NCI-H1694 treated with DMSO at 0.1 percent for 48 hours (cell line): ENCODE data around the gene PCIF1.
A peak's percentile ranks its signal among the peaks of the same experiment; 100 is the strongest.
"Not testable (repeated sequence)": the region's sequence is repeated elsewhere in the genome, so short reads cannot be mapped to it uniquely, and the experiment has no call there.

Experiments
- DNase-seq: peaks from one replicate; lab custom pipeline; 2025; lab: John Stamatoyannopoulos, UW

Gene PCIF1

DNA sequence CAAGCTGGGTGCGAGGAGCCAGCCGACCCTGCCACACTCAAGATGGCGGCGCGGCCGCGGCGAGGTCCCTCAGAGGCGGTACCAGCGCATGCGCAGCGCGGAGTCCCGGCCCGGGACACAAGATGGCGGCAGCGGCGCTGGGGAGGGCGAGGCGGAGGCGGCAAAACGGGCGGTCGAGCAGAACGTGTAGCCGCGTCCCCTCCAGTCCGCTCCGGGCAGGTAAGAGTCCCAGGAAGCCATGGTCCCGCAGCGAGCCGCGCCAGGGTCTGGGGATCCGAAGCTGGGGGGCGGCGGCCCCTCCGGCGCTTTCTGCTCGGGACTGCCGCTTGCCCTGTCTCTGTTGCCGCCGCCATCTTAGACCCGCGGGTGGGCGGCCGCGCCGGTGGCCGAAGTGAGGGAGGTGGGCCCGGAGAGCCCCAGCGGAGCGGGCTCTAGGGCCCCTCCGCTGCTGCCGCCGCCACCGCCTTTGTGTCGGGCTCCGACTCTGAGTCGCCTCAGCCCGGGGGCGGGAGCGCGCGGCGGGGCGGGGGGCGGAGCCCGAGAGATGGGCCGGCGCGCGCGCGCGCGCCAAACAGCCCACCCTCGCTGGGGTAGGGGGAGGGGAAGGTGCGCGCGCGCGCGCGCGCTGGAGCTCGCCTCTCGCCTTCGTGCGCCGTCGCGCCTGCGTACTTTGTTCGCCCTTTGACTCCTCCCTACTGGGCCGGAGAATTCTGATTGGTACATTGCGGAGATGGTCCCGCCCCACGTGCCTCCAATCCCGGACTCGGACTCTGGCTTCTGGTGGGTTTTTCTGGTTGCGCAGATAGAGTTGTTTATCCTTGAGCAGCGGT is at the start of gene PCIF1:
TSS of gene PCIF1 (plus strand) at position 98 of the 830 bp plus-strand sequence. CDS start 4,317 bp downstream, outside the sequence.
- DNase-seq, result peak; percentile 92

DNA sequence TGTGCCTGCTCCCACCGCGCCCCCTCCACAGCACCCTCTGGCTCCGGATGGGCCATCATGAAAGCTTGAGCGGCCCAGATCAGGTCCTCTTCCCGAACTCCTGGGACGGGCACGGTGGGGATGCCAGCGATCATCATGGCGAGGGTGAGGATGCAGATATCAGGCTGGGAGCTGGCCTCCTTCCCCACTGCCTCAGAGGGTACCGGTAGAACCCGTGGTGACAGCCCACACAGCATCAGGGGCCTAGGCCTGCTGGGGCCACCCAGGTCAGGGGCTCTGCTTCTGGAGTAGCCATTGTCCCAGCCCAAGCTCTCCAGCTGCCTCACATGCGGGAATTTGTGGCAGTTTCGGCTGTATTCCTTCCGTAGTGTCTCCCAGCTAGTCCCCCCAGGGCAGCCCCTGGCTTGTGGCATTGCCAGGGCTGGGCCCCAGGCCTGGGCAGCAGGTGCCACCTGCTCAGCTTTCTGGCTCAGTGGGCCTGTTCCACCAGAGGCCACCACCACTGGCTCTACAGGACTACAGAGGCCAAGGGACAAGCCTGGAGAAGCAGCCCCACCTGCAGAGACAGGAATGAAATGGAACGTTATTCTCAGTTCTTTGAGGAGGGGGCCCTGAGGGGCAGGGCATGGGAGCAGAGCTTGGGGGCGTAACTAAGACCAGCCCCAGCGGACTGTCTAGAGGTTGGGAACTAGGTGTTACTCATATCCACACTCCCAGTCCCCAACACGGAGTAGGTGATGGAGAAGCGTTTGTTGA is 47.7 kb upstream of the PCIF1 start:
- DNase-seq, result no peak

DNA sequence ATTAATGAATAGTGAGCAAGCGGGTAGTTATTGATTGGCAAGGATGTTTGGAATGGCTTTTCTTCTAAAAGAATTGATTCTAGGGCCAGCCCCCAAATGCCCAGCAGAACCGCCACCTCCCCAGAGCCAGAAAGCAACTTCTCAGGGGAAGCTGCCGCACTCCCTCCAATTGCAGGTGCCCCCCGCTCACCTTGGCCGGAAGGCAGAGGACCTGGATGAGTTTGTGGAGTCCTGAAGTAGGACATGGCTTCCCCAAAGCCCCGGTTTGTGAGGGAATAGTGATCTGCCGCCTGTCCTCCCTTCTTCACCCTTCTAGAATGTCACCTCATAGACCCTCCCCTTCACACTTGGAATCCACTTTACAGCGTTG is 47.2 kb upstream of the PCIF1 start, which contains the start of gene SPATA25:
TSS of gene SPATA25 (minus strand) at position 277 of the 370 bp plus-strand sequence. CDS start at position 245, 32 bp downstream.
- no peak for DNase-seq

DNA sequence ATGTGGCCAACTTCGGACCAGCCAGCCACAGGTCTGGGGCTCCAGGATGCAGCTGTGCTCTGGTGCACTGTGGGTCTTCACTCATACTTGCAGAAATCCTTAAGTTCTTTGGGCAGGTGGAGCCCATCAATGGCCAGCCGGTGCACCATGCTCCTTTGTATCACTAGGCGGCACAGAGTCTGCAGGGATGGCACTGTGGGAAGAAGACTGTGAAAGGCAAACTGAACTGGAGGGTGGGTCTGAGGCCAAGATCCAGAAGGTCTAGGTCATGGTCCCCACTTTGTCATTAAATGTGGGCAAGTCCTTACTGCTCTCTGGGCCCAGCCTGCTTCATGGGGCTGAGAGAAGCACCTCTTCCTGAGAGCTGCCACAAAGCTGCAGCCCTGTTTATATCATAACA is 45.8 kb upstream of the PCIF1 start:
- DNase-seq, result no peak

DNA sequence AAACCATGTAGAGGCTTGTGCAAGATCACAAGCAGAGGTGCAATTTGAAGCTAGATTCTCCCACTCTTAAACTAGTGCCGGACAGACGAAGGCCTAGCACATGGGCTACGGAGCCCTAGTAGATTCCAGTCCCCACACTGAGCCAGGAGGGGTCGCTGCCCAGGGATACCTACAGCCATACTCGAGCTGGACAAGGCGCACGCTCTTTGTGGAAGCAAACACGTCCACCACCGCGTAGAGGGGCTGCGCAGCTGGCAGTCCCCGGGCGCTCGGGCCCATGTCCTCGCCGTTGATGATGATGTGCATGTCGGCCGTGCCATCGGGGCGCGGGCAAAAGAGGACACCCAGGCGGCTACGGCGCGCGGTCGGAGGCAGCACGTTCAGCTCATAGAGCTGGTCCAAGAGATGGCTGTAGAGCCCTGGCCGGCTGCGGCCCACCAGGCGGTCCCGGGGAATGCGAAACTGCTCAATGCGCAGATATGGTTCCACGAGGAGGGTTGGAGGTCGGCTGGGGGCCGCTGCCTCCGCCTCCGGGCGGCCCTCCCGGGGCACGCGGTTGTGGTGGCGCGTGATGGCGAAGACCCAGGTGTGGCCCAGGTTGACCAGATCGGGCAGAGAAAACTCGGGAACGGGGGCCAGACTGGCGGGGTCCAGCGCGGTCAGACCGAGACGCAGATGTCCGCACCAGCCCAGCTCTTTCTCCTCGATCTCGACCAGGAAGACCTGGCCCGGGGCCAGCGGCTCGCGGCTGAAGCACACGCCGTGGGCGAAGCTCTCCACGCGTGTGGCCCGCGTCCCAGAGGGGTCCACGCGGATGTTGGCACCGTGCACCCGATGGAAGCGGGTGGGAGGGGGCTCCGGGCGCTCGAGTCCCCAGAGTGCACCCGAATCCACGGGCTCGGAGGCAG is 44.2 kb upstream of the PCIF1 start:
- DNase-seq, result peak; percentile 1

DNA sequence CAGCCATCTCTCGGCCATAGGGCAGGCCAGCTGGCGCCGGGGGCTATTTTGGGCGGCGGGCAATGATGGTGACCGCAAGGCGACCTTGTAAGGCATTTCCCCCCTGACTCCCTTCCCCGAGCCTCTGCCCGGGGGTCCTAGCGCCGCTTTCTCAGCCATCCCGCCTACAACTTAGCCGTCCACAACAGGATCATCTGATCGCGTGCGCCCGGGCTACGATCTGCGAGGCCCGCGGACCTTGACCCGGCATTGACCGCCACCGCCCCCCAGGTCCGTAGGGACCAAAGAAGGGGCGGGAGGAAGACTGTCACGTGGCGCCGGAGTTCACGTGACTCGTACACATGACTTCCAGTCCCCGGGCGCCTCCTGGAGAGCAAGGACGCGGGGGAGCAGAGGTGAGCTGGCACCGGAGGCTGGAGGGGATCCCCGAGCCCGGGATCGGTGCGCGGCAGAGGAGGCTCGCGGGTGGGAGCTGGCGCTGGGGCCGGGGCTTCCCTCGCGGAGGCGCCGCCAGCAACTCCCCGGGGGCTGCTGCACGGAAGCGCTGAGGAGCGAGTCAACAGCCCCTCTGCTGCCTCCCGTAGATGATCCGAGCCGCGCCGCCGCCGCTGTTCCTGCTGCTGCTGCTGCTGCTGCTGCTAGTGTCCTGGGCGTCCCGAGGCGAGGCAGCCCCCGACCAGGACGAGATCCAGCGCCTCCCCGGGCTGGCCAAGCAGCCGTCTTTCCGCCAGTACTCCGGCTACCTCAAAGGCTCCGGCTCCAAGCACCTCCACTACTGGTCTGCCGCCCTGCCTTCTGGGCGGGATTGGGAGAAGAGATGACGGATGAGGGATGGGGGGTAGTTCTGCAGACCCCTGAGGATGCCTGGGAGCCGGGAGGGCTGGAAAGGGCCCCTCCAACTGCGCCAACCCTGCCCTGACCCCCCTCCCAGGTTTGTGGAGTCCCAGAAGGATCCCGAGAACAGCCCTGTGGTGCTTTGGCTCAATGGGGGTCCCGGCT is 43.2 kb upstream of the PCIF1 start, which contains the start of the genes CTSA and NEURL2:
TSS of gene CTSA (plus strand) at position 351 of the 999 bp plus-strand sequence. CDS start at position 585, 234 bp downstream.
TSS of gene NEURL2 (minus strand) at position 224 of the 999 bp plus-strand sequence. CDS start at position 7, 217 bp downstream.
- DNase-seq, result peak; percentile 27

DNA sequence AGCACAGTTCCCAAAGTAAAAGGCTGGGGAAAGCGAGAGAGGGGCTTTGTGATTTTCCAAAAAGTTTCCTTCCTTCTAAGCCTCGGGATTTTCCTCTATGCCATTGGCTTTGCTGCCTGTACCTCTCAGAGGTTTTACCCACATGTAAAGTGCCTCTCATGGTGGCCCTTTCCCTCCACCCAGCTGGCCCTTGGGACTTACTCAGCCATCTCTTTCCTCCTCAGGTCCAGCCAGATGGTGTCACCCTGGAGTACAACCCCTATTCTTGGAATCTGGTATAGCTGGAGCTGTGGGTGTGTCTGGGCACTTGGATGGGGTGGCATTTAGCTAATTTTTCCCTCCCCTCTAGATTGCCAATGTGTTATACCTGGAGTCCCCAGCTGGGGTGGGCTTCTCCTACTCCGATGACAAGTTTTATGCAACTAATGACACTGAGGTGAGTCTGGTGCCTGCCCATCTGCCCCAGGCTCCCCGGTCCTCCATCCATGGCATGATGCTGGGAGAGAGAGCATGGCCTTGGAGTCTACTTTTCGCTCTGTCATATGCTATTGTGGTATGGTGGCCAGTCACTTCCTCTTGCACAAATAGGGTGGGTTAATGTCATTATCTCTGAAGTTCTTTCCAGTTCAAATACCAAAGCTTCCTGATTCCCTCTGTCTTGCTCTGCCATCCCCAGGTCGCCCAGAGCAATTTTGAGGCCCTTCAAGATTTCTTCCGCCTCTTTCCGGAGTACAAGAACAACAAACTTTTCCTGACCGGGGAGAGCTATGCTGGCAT is 42.2 kb upstream of the PCIF1 start:
- DNase-seq, result no peak

DNA sequence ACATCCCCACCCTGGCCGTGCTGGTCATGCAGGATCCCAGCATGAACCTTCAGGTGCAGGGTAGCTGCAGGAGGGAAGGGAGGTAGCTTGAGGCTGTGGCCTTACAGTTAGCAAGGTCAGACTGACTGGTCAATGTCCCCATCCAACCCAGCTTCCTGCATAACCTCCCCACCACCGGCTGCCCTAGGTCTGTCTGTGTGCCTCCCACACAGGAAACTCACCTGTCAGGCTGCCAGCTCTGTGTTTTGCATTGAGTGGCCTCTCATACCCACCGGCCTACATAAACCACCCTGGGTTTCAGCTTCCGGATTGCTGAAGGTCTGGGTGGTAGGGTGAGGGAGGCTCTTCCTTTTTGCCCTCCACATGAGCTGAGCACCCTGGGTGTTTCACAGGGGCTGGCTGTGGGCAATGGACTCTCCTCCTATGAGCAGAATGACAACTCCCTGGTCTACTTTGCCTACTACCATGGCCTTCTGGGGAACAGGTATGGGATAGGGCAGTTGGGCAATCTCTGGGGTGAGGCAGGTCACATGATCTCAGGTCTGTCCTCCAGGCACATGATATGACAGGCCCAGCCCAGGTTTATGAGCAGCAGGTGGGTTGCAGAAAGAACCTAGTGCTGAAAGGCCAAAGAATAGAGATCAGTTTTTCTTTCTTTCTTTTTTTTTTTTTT is 41.5 kb upstream of the PCIF1 start:
- no peak for DNase-seq

DNA sequence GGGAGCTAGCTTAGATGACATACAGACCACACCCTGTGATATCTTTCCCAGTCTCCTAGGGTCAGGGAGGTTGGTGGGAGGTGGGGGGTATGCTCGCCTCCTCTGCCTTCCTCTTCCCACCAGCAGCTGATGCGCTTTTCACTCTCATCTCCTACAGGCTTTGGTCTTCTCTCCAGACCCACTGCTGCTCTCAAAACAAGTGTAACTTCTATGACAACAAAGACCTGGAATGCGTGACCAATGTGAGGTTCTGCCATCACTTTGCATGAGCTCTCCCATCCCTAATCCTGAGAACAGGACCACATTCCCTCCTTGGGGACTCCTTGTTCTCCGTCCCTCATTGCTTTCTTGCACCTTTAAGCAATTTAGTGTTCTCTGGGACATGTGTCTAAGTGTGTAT is 40.7 kb upstream of the PCIF1 start:
- DNase-seq, result no peak

DNA sequence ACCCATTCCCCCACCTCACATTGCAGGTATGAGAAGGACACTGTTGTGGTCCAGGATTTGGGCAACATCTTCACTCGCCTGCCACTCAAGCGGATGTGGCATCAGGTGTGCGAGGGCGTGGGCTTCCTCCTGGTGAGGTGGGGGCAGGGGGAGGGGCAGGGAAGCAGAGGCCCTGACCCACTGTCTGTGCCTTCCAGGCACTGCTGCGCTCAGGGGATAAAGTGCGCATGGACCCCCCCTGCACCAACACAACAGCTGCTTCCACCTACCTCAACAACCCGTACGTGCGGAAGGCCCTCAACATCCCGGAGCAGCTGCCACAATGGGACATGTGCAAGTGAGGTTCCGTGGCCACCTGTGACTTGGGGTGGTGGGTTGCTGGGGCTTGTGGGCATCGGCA is 39.7 kb upstream of the PCIF1 start:
- no peak for DNase-seq

DNA sequence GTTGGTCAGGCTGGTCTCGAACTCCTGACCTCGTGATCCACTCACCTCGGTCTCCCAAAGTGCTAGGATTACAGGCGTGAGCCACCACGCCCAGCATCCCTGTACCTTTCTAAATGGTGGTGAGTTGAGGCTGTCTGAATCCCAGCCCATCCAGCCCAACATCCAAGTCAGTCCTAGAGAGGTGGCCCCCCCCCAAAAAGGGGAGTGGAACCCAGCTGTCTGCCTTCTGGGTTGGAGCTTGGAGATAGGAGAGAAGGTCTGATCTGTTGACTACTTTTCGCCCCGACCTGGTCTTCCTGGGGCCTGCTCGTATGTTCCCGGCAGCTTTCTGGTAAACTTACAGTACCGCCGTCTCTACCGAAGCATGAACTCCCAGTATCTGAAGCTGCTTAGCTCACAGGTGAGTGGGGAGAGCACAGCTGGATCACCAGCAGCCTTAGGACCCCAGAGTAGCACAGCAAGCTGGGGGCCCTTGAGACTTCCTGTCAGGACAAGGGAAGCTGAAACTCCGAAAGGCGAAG is 37.8 kb upstream of the PCIF1 start:
- no peak for DNase-seq

DNA sequence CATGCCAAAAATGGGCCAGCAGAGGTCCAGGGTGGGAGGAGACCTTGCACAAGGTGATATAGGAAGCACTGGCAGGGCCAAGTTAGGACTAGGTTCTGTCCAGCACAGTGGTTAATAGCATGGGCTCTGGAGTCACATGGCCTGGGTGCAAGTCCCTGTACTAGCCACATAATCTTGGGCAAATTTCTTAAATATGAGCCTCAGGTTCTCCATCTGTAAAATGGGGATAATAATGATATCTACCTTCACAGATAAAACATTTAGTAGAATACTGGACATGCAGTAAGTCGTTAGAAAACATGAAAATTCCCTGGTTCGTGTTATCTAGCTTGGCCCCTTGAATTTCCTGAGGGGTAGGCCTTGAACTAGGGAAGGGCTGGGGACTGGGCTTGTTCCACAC is 37.2 kb upstream of the PCIF1 start:
- no peak for DNase-seq

DNA sequence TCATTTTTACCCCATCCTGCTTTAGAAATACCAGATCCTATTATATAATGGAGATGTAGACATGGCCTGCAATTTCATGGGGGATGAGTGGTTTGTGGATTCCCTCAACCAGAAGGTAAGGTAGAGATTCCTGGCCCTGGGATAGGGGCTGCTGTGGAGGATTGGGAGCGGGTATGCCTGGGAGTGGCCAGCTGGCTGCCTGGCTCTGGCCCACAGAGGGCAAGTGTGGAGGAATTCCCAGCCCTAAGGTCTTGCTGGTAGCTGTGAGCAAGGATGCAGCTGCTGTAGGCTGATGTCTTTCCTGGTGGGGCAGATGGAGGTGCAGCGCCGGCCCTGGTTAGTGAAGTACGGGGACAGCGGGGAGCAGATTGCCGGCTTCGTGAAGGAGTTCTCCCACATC is 36.8 kb upstream of the PCIF1 start:
- DNase-seq, result no peak

DNA sequence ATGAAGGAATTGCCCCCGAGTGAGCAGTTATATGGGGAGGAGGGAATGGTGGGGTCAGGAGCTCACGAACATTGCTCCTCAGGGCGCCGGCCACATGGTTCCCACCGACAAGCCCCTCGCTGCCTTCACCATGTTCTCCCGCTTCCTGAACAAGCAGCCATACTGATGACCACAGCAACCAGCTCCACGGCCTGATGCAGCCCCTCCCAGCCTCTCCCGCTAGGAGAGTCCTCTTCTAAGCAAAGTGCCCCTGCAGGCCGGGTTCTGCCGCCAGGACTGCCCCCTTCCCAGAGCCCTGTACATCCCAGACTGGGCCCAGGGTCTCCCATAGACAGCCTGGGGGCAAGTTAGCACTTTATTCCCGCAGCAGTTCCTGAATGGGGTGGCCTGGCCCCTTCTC is 36.2 kb upstream of the PCIF1 start:
- DNase-seq, result no peak

DNA sequence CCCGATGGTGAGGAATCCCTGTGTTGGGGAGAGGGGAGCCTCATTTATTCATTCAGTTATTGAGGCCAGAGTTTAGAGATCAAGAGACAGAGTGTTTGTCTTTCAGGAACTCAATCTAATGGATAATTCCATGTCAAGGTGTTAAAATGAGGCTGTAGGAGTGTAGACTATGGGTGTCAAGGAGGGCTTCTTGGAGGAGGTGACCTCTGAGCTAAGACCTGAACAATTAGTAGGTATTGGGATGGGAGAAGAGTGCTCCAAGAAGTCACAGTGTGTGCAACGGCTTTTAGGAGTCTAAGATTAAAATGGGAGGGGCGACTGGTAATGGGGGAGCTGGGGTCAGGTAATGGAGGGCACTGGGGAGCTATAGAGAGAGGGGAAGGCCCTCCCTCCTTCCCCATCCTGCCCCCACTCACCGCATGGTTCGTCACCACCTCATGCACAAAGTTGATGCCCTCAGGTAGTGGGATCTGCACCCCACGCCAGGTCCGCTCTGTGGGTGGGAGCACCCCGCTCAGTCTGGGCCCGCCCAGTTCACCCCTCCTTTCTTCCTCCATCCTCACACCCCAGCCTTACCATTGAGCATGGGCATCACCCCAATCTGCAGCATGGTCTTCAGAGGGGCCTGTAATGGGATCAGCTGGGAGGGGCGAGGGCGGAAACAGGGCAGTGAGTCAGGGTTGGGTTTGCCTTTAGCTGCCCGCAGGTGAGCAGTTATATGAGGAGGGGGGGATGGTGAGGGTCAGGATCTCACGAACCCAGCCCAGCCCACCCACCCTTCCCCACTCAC is 35.2 kb upstream of the PCIF1 start:
- DNase-seq, result no peak

DNA sequence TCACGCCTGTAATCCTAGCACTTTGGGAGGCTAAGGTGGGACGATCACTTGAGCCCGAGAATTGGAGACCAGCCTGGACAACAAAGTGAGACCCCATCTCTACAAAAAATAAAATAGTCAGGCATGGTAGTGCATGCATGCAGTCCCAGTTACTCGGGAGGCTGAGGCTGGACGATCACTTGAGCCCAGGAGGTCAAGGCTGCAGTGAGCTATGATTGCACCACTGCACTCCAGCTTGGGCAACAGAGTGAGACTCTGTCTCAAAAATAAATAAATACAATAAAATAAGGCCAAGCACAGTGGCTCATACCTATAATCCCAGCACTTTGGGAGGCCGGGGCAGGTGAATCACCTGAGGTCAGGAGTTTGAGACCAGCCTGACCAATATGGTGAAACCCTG is 33.2 kb upstream of the PCIF1 start:
- not testable (repeated sequence) for DNase-seq

DNA sequence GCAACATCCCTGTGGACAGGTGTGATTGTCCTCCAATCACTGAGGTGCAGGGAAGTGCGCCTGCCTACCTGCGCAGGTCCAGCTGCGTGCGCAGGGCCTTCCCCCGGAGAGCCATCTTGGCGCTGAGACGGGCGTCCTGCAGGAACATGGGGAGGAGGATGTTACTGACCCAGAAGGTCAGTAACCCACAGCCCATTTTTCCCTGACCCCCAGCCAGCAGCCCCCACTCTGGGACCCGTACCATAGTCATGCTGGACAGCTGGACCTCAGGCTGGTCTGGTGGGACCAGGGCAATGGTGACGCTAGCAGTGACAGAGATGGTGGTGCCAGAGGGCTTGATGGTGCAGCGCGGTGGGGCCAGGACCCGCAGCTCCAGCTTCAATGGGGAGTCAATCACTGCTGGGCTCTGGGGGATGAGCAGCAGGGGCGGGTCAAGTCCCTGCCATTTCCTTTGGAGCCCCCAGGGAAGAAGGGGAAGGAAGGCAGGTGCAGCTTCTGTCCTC is 32.2 kb upstream of the PCIF1 start:
- DNase-seq, result no peak
